HEK293 (cell line): Measurements from ENCODE around the gene CRELD1.

Experiments
- CTCF ChIA-PET: fragments of 350-600 bp; formaldehyde crosslinking; extraction: SDS; loops from one replicate; lab custom pipeline; 2021; ENCODE audit warnings: antibody characterized with exemption; lab: Yijun Ruan, JAX
- POLR2A ChIA-PET: fragments of 300-600 bp; formaldehyde crosslinking; extraction: SDS; loops from one replicate; lab custom pipeline; 2020; ENCODE audit warnings: antibody characterized with exemption, inconsistent platforms; lab: Yijun Ruan, JAX
- H3K27ac ChIP-seq: fragments of 200-500 bp; sonication (Bioruptor generic); 2 replicates; pipeline ENCODE4 v1.5.1; 2014; ENCODE audit warnings: low read depth, low read length, control low read depth, inconsistent platforms; ENCODE audit errors: extremely low read depth
- H3K36me3 ChIP-seq, 2 experiments: fragments of 200-500 bp in 1 of 2; sonication (Bioruptor generic) in 1 of 2; 1 replicate in 1 of 2; 2 replicates in 1 of 2; pipeline ENCODE4 v1.5.1; 2014 to 2017; ENCODE audit warnings: inconsistent platforms in 2 of 2, low read length in 2 of 2; ENCODE audit not compliant: control insufficient read depth in 2 of 2, insufficient read depth in 1 of 2
- H3K4me1 ChIP-seq: fragments of 200-500 bp; sonication (Bioruptor generic); 2 replicates; pipeline ENCODE4 v1.5.1; 2014; ENCODE audit warnings: mild to moderate bottlenecking, low read length, inconsistent platforms; ENCODE audit not compliant: control insufficient read depth, insufficient read depth
- H3K4me3 ChIP-seq: 2 replicates; pipeline ENCODE4 v1.5.1; 2011; ENCODE audit warnings: low read depth, mild to moderate bottlenecking, control low read depth, low read length, moderate library complexity
- H3K9me3 ChIP-seq: fragments of 200-500 bp; sonication (Bioruptor generic); 2 replicates; pipeline ENCODE4 v1.5.1; 2014; ENCODE audit warnings: low read depth, low read length, inconsistent platforms; ENCODE audit not compliant: control insufficient read depth, insufficient read depth
- BCL6B ChIP-seq: fragments of 450-650 bp; formaldehyde crosslinking; IDR thresholded peaks from 2 replicates; pipeline ENCODE4 v1.5.1; 2017; ENCODE audit warnings: missing biosample characterization, missing genetic modification characterization
- OVOL3 ChIP-seq: fragments of 450-650 bp; formaldehyde crosslinking; IDR thresholded peaks from 2 replicates; pipeline ENCODE4 v1.5.1; 2016; ENCODE audit warnings: missing biosample characterization, missing genetic modification characterization
- SCRT2 ChIP-seq: fragments of 450-650 bp; formaldehyde crosslinking; IDR thresholded peaks from 2 replicates; pipeline ENCODE4 v1.5.1; 2016; ENCODE audit warnings: missing biosample characterization, missing genetic modification characterization
- WT1 ChIP-seq: fragments of 450-650 bp; formaldehyde crosslinking; IDR thresholded peaks from 2 replicates; pipeline ENCODE4 v1.5.1; 2016; ENCODE audit warnings: missing biosample characterization, missing genetic modification characterization
- ZNF121 ChIP-seq: fragments of 450-650 bp; formaldehyde crosslinking; IDR thresholded peaks from 2 replicates; pipeline ENCODE4 v1.5.1; 2016; ENCODE audit warnings: missing biosample characterization, missing genetic modification characterization
- ZNF138 ChIP-seq: fragments of 450-650 bp; formaldehyde crosslinking; IDR thresholded peaks from 2 replicates; pipeline ENCODE4 v1.5.1; 2016; ENCODE audit warnings: missing biosample characterization, missing genetic modification characterization, borderline replicate concordance
- ZNF169 ChIP-seq: fragments of 450-650 bp; formaldehyde crosslinking; IDR thresholded peaks from 2 replicates; pipeline ENCODE4 v1.5.1; 2016; ENCODE audit warnings: missing biosample characterization, missing genetic modification characterization
- ZNF2 ChIP-seq: fragments of 450-650 bp; formaldehyde crosslinking; IDR thresholded peaks from 2 replicates; pipeline ENCODE4 v1.5.1; 2016; ENCODE audit warnings: missing biosample characterization, missing genetic modification characterization
- ZNF449 ChIP-seq: fragments of 450-650 bp; formaldehyde crosslinking; IDR thresholded peaks from 2 replicates; pipeline ENCODE4 v1.5.1; 2017; ENCODE audit warnings: missing biosample characterization, mild to moderate bottlenecking, missing genetic modification characterization, moderate library complexity
- ZNF585B ChIP-seq: fragments of 450-650 bp; formaldehyde crosslinking; IDR thresholded peaks from 2 replicates; pipeline ENCODE4 v1.5.1; 2016; ENCODE audit warnings: missing biosample characterization, missing genetic modification characterization
- ZNF677 ChIP-seq: fragments of 450-650 bp; IDR thresholded peaks from 2 replicates; pipeline ENCODE4 v1.5.0; 2018; ENCODE audit warnings: missing biosample characterization, mild to moderate bottlenecking, missing genetic modification characterization, moderate library complexity

The CRELD1 gene

GRCh38 chr3:9980251-9980650, 46.6 kb downstream of the CRELD1 start:
- Histone ChIP-seq H3K4me1 (0 out of 2 replicates have a peak, but pooled peaks cover 3% of the 10 kb centered on the region), H3K36me3 (peaks cover 16 to 38% of the 10 kb centered on the region in 2 experiments; a peak in 2 of 3 replicates), H3K27ac (no peak overlapping the region), H3K4me3 (no peak overlapping the region), H3K9me3 (no peaks in the 10 kb centered on the region)
- TF ChIP-seq ZNF121 (tag by site-specific recombination) (peak; percentile 86), ZNF585B (tag by site-specific recombination) (no peak)
- POLR2A ChIA-PET, result interaction anchor here (0.6 to 0.7 kb wide), 2 partner anchors 12 to 367 kb away, joined by 3 to 4 read pairs; no protein-coding TSS in a partner anchor
- CTCF ChIA-PET, result interaction anchor here (0.7 to 0.8 kb wide), 2 partner anchors 66 to 187 kb away, joined by 4 read pairs; no protein-coding TSS in a partner anchor

GRCh38 chr3:9986230-9986725, 52.6 kb downstream of the CRELD1 start:
- Histone ChIP-seq H3K27ac (peak overlapping the region; percentile 78; the same call in 1 of the 2 replicates), H3K36me3 (peaks cover 11 to 28% of the 10 kb centered on the region in 2 experiments; a peak in 2 of 3 replicates), H3K4me3 (peak overlapping the region; percentile 61), H3K9me3 (no peaks in the 10 kb centered on the region), H3K4me1 (peaks cover 4% of the 10 kb centered on the region)
- ChIA-PET POLR2A (interaction anchor here (0.7 to 2.5 kb wide), 10 partner anchors 8 to 768 kb away, joined by 3 to 11 read pairs (median 6); partner anchors contain the start of genes CRELD1 and FANCD2), CTCF (no interaction called here)
- 0 out of 2 replicates have a peak, but pooled peaks have one; percentile 95 for TF ChIP-seq SCRT2
- no peak for TF ChIP-seq BCL6B (tag by site-specific recombination)

- no peaks in the 10 kb centered on the region for H3K9me3 ChIP-seq
- peaks cover 41 to 68% of the 10 kb centered on the region in 2 experiments for H3K36me3 ChIP-seq
- H3K27ac ChIP-seq, result no peak overlapping the region
- CTCF ChIA-PET, result interaction anchor here (0.7 kb wide), 1 partner anchor 333 kb away, joined by 3 read pairs; no protein-coding TSS in a partner anchor
- no peak overlapping the region for H3K4me3 ChIP-seq
- POLR2A ChIA-PET, result interaction anchor here (1.3 to 1.7 kb wide), 2 partner anchors 14 to 17 kb away, joined by 3 to 6 read pairs; no protein-coding TSS in a partner anchor
- no peaks in the 10 kb centered on the region for H3K4me1 ChIP-seq
- TF ChIP-seq OVOL3 (no peak), ZNF138 (tag by site-specific recombination) (no peak), ZNF169 (no peak), WT1 (tag by site-specific recombination) (no peak), ZNF2 (no peak), ZNF677 (tag by site-specific recombination) (no peak), ZNF449 (tag by site-specific recombination) (no peak)
- TF ChIP-seq, all 188 proteins: peak for 0
Measured at GRCh38 chr3:9994086-9994844, 60.6 kb downstream of the CRELD1 start.
